Effector memory CD4-positive, alpha-beta T cell (primary cell): Measurements from ENCODE around the gene PAWR.

Experiments
- DNase-seq, 3 donors: peaks; one replicate each; pipeline ENCODE4 v3.0.0-alpha.2; 2020
- H3K27ac ChIP-seq: 2 replicates; pipeline ENCODE4 v1.7.0; 2013; ENCODE audit warnings: mild to moderate bottlenecking, low read length, moderate library complexity; ENCODE audit not compliant: insufficient read depth, poor library complexity, severe bottlenecking
- H3K27me3 ChIP-seq: replicated peaks from 2 replicates; pipeline ENCODE4 v1.7.0; 2013; ENCODE audit warnings: mild to moderate bottlenecking, low read length; ENCODE audit not compliant: insufficient read depth, control insufficient read depth, poor library complexity, severe bottlenecking
- H3K36me3 ChIP-seq: 2 replicates; pipeline ENCODE4 v1.7.0; 2013; ENCODE audit warnings: mild to moderate bottlenecking, low read length, moderate library complexity; ENCODE audit not compliant: control insufficient read depth, insufficient read depth
- H3K4me1 ChIP-seq: 2 replicates; pipeline ENCODE4 v1.7.0; 2013; ENCODE audit warnings: low read length, mild to moderate bottlenecking; ENCODE audit not compliant: control insufficient read depth, insufficient read depth, poor library complexity, severe bottlenecking
- H3K4me3 ChIP-seq: 2 replicates; pipeline ENCODE4 v1.7.0; 2013; ENCODE audit warnings: low read length, low read depth, mild to moderate bottlenecking; ENCODE audit not compliant: insufficient read depth, poor library complexity, severe bottlenecking
- H3K9me3 ChIP-seq: 2 replicates; pipeline ENCODE4 v1.7.0; 2013; ENCODE audit warnings: mild to moderate bottlenecking, low read length, moderate library complexity; ENCODE audit not compliant: control insufficient read depth

Gene PAWR

GRCh38 chr12:79706156-79706555 lies 15.4 kb upstream of the PAWR start:
- Histone ChIP-seq H3K9me3 (no peaks in the 10 kb centered on the region), H3K36me3 (no peaks in the 10 kb centered on the region), H3K27me3 (no peaks in the 10 kb centered on the region), H3K4me1 (no peaks in the 10 kb centered on the region), H3K4me3 (no peak overlapping the region), H3K27ac (no peak overlapping the region)
- DNase-seq: no peak

- Histone ChIP-seq H3K4me1 (no peaks in the 10 kb centered on the region), H3K4me3 (no peak overlapping the region), H3K36me3 (no peaks in the 10 kb centered on the region), H3K27ac (no peak overlapping the region), H3K27me3 (no peaks in the 10 kb centered on the region), H3K9me3 (no peaks in the 10 kb centered on the region)
- DNase-seq: no peak
Measured at GRCh38 chr12:79698966-79699365, 8.2 kb upstream of the PAWR start.

- H3K4me3 ChIP-seq: no peak overlapping the region
- no peak for DNase-seq
- no peaks in the 10 kb centered on the region for H3K9me3 ChIP-seq
- H3K4me1 ChIP-seq: no peaks in the 10 kb centered on the region
- H3K36me3 ChIP-seq: no peaks in the 10 kb centered on the region
- no peak overlapping the region for H3K27ac ChIP-seq
- H3K27me3 ChIP-seq: peaks cover 3% of the 10 kb centered on the region
Measured at GRCh38 chr12:79696416-79696815, 5.7 kb upstream of the PAWR start.

- Histone ChIP-seq H3K27ac (no peak overlapping the region), H3K4me1 (no peaks in the 10 kb centered on the region), H3K4me3 (no peak overlapping the region), H3K9me3 (no peaks in the 10 kb centered on the region), H3K36me3 (no peaks in the 10 kb centered on the region), H3K27me3 (peaks cover 19% of the 10 kb centered on the region)
- DNase-seq: no peak
Measured at GRCh38 chr12:79692860-79693577, 2.3 kb upstream of the PAWR start.

GRCh38 chr12:79691511-79692248 lies 916 bp upstream of the PAWR start:
- no peaks in the 10 kb centered on the region for H3K4me1 ChIP-seq
- H3K36me3 ChIP-seq: no peaks in the 10 kb centered on the region
- H3K27me3 ChIP-seq: peaks cover 19% of the 10 kb centered on the region
- DNase-seq: no peak
- H3K4me3 ChIP-seq: peak overlapping the region; percentile 43
- H3K9me3 ChIP-seq: no peaks in the 10 kb centered on the region
- H3K27ac ChIP-seq: no peak overlapping the region

- Histone ChIP-seq H3K36me3 (no peaks in the 10 kb centered on the region), H3K4me3 (peak overlapping the region; percentile 71), H3K27ac (no peak overlapping the region), H3K4me1 (no peaks in the 10 kb centered on the region), H3K27me3 (peaks cover 19% of the 10 kb centered on the region), H3K9me3 (no peaks in the 10 kb centered on the region)
- no peak for DNase-seq
Measured at GRCh38 chr12:79690142-79690637, 574 bp downstream of the PAWR start.

GRCh38 chr12:79689477-79690141 lies 1.2 kb downstream of the PAWR start:
- no peak for DNase-seq
- H3K9me3 ChIP-seq: no peaks in the 10 kb centered on the region
- H3K4me1 ChIP-seq: no peaks in the 10 kb centered on the region
- H3K4me3 ChIP-seq: peak overlapping the region; percentile 71
- H3K27ac ChIP-seq: no peak overlapping the region
- peaks cover 19% of the 10 kb centered on the region for H3K27me3 ChIP-seq
- H3K36me3 ChIP-seq: no peaks in the 10 kb centered on the region

GRCh38 chr12:79689061-79689476 lies 1.7 kb downstream of the PAWR start:
- H3K4me3 ChIP-seq: peak overlapping the region; percentile 71
- H3K27ac ChIP-seq: no peak overlapping the region
- no peak for DNase-seq
- no peaks in the 10 kb centered on the region for H3K36me3 ChIP-seq
- peaks cover 19% of the 10 kb centered on the region for H3K27me3 ChIP-seq
- no peaks in the 10 kb centered on the region for H3K4me1 ChIP-seq
- H3K9me3 ChIP-seq: no peaks in the 10 kb centered on the region

- no peaks in the 10 kb centered on the region for H3K4me1 ChIP-seq
- no peak overlapping the region for H3K27ac ChIP-seq
- H3K9me3 ChIP-seq: no peaks in the 10 kb centered on the region
- H3K4me3 ChIP-seq: peak overlapping the region; percentile 71
- H3K27me3 ChIP-seq: peaks cover 19% of the 10 kb centered on the region
- no peak for DNase-seq
- no peaks in the 10 kb centered on the region for H3K36me3 ChIP-seq
Measured at GRCh38 chr12:79688376-79689060, 2.2 kb downstream of the PAWR start.
